ENCODE results near the gene USP20. TPM values are rescaled to one million over a fixed set of nuclear protein-coding genes. Genes with fewer than 3 reads are reported as not detected.
"Not testable (repeated sequence)": the region's sequence is repeated elsewhere in the genome, so short reads cannot be mapped to it uniquely, and the experiment has no call there.

USP20 gene
- total and polyA plus RNA-seq, 9 donors: 6.0 to 16.5 (median 13.9) TPM

DNA sequence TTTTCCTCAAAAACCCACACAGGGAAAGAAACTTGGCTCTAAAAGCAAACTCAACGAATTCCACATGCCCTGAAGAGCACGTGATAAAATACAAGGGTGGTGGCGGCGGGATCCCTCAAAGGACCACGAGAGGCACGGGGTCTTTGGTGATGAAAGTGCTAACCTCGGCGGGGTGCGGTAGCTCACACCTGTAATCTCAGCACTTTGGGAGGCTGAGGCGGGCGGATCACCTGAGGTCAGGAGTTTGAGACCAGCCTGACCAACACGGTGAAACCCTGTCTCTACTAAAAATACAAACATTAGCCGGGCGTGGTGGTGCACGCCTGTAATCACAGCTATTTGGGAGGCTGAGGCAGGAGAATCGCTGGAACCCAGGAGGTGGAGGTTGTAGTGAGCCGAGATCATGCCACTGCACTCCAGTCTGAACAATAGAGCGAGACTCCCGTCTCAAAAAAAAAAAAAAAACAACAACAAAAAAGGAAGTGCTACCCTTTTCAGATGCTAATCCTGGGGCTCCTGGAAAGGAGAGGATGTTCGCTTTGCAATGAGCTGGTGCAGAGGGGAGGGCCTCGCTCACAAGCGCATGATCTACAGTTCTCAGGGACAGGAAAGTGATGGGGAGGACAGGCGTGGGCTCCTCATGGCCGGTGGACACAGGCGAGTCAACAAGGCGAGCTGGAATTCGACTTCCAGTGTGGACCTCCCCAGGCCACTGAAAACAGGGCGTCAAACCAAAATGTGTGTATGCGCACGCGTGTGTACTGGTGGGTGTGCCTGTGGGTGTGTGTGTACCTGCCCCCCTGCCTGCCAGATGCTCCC is 54.1 kb downstream of the USP20 start:
- H3K9me3 ChIP-seq (replicated peaks; ENCODE audit: control insufficient read depth, low read depth, low read length): no peaks in the 10 kb centered on the region
- WGBS (ENCODE audit: insufficient coverage): 87% methylated on average over 15 of the region's 31 CpGs
- peak overlapping the region; percentile 7 for H3K27ac ChIP-seq (ENCODE audit: low read length)
- H3K27me3 ChIP-seq (ENCODE audit: control insufficient read depth, insufficient read depth, low read length): peaks cover 3% of the 10 kb centered on the region
- no peak for DNase-seq
- no peak overlapping the region for H3K4me3 ChIP-seq (ENCODE audit: low read length)
- H3K4me1 ChIP-seq (ENCODE audit: control insufficient read depth, insufficient read depth, low read length): peaks cover 39% of the 10 kb centered on the region
- peaks cover 19% of the 10 kb centered on the region for H3K36me3 ChIP-seq (ENCODE audit: control insufficient read depth, insufficient read depth, low read length)

DNA sequence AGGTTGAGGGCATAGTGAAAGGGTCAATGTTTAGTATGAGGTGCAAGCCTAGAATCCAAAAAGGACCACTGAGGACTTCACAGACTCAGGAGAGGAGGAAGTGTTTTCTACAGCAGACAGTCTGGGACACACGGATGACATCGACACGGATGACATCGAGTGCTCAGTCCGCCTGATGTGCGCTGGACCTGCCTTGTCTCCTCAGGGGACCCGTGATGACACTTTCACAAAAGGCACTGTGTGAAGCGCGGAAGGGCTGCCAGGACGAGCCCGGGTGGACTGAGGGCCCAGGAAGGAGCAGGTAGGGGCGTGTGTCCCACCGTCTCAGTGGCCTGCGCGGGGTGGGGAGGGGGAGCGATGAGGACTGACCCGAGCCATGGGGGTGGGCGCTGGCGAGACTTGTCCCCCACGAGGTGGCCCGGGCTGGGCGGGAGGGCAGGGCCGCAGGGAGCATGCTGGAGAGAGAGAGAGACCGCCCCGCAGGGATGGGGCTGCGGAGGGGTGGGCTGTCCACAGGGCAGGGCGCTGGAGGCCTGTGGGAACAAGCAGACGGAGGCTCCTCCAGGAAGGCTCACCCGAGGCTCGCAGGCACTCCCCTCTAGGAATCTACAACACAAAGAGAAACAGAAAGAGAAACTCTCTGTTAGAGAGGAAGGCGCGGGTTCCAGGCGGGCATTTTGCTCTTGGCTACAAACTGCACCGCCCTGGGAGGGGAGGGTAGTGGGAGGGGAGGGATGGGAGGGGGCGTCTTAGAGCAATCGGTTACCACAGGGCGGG is 54.9 kb downstream of the USP20 start:
- H3K27me3 ChIP-seq (ENCODE audit: control insufficient read depth, insufficient read depth, low read length): peaks cover 3% of the 10 kb centered on the region
- H3K4me1 ChIP-seq (ENCODE audit: control insufficient read depth, insufficient read depth, low read length): peaks cover 31% of the 10 kb centered on the region
- WGBS (ENCODE audit: insufficient coverage): 64% methylated on average over 30 of the region's 37 CpGs
- peak; percentile 38 for DNase-seq
- H3K36me3 ChIP-seq (ENCODE audit: control insufficient read depth, insufficient read depth, low read length): peaks cover 22% of the 10 kb centered on the region
- H3K9me3 ChIP-seq (replicated peaks; ENCODE audit: control insufficient read depth, low read depth, low read length): no peaks in the 10 kb centered on the region
- no peak overlapping the region for H3K4me3 ChIP-seq (ENCODE audit: low read length)
- peak overlapping the region; percentile 1 for H3K27ac ChIP-seq (ENCODE audit: low read length)

DNA sequence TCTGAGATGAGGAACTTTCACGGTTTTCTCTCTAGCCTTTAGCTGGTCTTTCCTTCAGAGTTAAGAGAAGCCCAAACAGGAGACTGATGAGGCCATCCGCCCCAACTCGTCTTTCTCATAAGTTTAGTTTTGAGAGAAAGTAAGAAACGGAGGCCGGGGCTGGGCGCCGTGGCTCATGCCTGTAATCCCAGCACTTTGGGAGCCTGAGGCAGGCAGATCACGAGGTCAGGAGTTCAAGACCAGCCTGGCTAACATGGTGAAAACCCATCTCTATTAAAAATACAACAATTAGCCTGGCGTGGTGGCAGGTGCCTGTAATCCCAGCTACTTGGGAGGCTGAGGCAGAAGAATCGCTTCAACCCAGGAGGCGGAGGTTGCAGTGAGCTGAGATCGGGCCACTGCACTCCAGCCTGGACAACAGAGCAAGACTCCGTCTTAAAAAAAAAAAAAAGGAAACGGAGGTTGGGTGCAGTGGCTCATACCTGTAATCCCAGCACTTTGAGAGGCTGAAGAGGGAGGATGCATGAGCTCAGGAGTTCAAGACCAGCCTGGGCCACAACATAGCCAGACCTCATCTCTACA is 55.6 kb downstream of the USP20 start:
- peaks cover 28% of the 10 kb centered on the region for H3K36me3 ChIP-seq (ENCODE audit: control insufficient read depth, insufficient read depth, low read length)
- 85% methylated on average over 5 of the region's 14 CpGs for WGBS (ENCODE audit: insufficient coverage)
- H3K27me3 ChIP-seq (ENCODE audit: control insufficient read depth, insufficient read depth, low read length); H3K4me3 ChIP-seq (ENCODE audit: low read length); H3K27ac ChIP-seq (ENCODE audit: low read length); H3K9me3 ChIP-seq (replicated peaks; ENCODE audit: control insufficient read depth, low read depth, low read length); DNase-seq: not testable (repeated sequence)
- H3K4me1 ChIP-seq (ENCODE audit: control insufficient read depth, insufficient read depth, low read length): peaks cover 24% of the 10 kb centered on the region

DNA sequence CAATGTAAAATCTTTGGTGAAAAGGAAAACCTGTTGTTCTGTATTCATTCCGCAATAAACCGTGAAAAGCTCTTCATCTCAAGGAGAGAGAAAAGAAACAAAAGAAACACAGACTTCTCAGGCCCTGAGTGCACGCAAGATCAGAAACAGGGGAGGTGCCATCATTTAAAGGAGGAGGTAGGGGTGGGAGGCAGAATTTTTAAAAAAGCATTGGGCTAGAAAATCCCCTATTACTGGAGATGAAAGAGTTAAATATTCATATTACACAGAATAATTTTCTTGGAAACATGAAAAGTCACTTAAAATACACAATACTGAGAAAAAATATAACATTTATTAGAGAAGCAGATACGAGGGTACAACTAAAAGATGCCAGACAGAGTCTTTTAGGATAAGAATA is 56.3 kb downstream of the USP20 start:
- H3K27me3 ChIP-seq (ENCODE audit: control insufficient read depth, insufficient read depth, low read length): no peaks in the 10 kb centered on the region
- H3K27ac ChIP-seq (ENCODE audit: low read length): no peak overlapping the region
- peaks cover 33% of the 10 kb centered on the region for H3K36me3 ChIP-seq (ENCODE audit: control insufficient read depth, insufficient read depth, low read length)
- DNase-seq: no peak
- peaks cover 17% of the 10 kb centered on the region for H3K4me1 ChIP-seq (ENCODE audit: control insufficient read depth, insufficient read depth, low read length)
- no peak overlapping the region for H3K4me3 ChIP-seq (ENCODE audit: low read length)
- no CpG with 5 or more reads among the region's 4 CpGs for WGBS (ENCODE audit: insufficient coverage)
- no peaks in the 10 kb centered on the region for H3K9me3 ChIP-seq (replicated peaks; ENCODE audit: control insufficient read depth, low read depth, low read length)

DNA sequence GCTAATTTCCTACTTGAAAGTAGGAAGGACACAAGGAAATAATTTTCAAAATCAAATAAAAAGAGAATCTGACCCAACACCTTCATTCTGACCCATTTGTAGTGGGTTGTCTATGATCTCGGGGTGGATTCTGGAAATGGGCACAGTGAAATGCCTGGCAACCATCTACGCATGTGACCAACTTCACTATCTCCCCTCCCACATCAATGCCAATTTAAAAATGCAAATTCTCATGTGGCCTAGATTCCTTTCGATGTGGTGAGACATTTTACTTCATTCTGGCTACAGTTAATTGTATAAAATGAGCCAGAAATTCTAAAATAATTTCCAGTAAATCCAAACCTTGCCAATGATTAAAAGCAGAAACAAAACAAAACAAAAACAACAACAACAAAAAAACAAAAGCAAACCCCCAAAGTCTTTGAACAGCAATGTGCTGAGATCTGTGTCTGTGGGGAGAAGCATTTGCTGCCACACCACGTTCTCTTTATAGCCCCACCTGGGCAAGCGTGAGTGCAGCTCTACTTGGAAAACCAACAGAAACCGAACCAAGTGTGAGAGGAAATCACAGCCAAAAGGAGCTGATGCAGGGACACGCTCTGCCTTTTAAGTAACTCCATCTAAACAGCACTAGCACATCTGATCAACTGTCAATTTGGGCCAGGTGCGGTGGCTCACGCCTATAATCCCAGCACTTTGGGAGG is 59.0 kb downstream of the USP20 start:
- H3K27ac ChIP-seq (ENCODE audit: low read length): no peak overlapping the region
- no peak overlapping the region for H3K4me3 ChIP-seq (ENCODE audit: low read length)
- H3K9me3 ChIP-seq (replicated peaks; ENCODE audit: control insufficient read depth, low read depth, low read length): no peaks in the 10 kb centered on the region
- no peaks in the 10 kb centered on the region for H3K4me1 ChIP-seq (ENCODE audit: control insufficient read depth, insufficient read depth, low read length)
- WGBS (ENCODE audit: insufficient coverage): 68% methylated on average over 6 of the region's 9 CpGs
- H3K27me3 ChIP-seq (ENCODE audit: control insufficient read depth, insufficient read depth, low read length): no peaks in the 10 kb centered on the region
- peaks cover 40% of the 10 kb centered on the region for H3K36me3 ChIP-seq (ENCODE audit: control insufficient read depth, insufficient read depth, low read length)
- DNase-seq: no peak

DNA sequence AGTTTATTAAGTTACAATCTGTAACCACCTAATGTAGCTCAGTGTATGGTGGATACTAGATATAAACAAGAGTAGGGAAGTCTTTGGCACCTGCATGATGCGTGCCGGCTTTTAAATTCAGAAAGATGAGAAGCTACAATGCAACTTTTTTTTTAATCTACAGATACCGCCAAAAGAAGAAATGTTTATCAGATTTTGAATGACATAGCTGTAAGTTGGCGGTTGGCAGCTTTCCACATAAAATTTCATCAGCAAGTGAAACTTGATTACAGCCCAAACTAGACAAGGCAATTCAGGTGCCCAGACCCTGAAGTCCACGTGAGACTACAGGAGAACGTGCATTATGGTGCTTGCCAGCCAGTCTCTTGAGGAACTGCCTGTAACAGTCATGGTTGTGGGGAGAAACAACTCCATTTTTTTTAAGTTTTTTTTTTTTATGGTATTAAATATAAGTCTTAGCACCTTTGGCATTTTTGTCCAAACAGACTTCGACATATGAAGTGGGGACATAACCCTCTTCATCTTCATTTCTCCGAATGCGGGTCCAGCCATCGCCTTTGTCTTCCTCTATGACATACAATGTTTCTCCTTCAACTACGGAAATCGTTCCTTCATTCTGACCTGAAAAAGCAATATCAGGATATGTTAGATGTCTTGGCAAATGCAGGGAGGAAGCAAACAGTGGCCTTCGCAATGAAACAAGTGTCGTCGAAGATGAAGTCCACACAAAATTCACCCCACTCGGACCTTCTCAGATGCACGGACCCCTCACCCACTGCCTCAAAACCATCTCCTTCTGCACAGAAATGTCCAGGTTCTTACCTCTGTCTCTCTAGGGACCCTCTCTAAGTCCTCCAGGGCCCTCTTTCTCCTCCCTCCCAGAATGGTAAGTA is 60.4 kb downstream of the USP20 start:
- H3K27ac ChIP-seq (ENCODE audit: low read length): no peak overlapping the region
- H3K4me1 ChIP-seq (ENCODE audit: control insufficient read depth, insufficient read depth, low read length): no peaks in the 10 kb centered on the region
- peaks cover 43% of the 10 kb centered on the region for H3K36me3 ChIP-seq (ENCODE audit: control insufficient read depth, insufficient read depth, low read length)
- H3K27me3 ChIP-seq (ENCODE audit: control insufficient read depth, insufficient read depth, low read length): no peaks in the 10 kb centered on the region
- WGBS (ENCODE audit: insufficient coverage): 95% methylated on average over 3 of the region's 17 CpGs
- no peak overlapping the region for H3K4me3 ChIP-seq (ENCODE audit: low read length)
- H3K9me3 ChIP-seq (replicated peaks; ENCODE audit: control insufficient read depth, low read depth, low read length): no peaks in the 10 kb centered on the region
- DNase-seq: no peak

DNA sequence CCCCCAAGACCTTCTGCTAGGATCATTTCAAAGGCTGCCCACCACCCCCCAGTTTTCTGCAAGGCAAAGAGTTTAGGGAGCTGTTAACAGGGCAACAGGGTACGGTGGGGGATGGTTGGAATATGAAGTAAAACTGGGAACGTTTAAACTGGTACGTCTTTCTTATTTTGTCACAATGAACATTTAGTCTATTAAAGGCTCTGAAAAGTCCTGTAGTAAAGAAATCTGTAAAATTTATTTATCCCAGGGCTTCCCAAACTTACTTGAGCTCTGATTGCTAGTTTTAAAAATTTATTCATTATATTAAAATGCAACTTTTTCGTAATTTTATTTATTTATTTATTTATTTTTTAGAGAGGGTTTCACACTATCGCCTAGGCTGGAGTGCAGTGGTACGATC is 62.0 kb downstream of the USP20 start:
- WGBS (ENCODE audit: insufficient coverage): 94% methylated on average over 2 of the region's 6 CpGs
- Histone ChIP-seq H3K27me3 (ENCODE audit: control insufficient read depth, insufficient read depth, low read length) (no peaks in the 10 kb centered on the region), H3K9me3 (replicated peaks; ENCODE audit: control insufficient read depth, low read depth, low read length) (no peaks in the 10 kb centered on the region), H3K4me3 (ENCODE audit: low read length) (no peak overlapping the region), H3K36me3 (ENCODE audit: control insufficient read depth, insufficient read depth, low read length) (peaks cover 57% of the 10 kb centered on the region), H3K27ac (ENCODE audit: low read length) (no peak overlapping the region), H3K4me1 (ENCODE audit: control insufficient read depth, insufficient read depth, low read length) (no peaks in the 10 kb centered on the region)
- DNase-seq: no peak

DNA sequence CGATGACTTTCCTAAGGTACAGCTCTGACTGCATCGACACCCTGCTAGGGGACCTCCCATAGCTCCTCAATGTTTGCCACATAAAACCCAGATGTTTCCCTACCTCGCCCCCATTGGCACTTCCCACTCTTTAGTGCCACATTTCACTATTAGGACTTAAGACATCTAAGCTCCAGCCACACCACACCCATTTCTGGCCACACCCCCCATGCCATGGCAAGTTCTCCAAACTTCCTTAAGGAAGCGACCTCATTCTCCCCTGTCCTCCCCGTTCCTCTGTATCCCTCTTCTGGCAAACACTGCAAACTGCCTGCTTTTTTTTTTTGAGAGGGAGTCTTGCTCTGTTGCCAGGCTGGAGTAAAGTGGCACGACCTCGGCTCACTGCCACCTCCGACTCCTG is 62.9 kb downstream of the USP20 start:
- H3K27me3 ChIP-seq (ENCODE audit: control insufficient read depth, insufficient read depth, low read length): no peaks in the 10 kb centered on the region
- no peaks in the 10 kb centered on the region for H3K9me3 ChIP-seq (replicated peaks; ENCODE audit: control insufficient read depth, low read depth, low read length)
- peaks cover 64% of the 10 kb centered on the region for H3K36me3 ChIP-seq (ENCODE audit: control insufficient read depth, insufficient read depth, low read length)
- no peaks in the 10 kb centered on the region for H3K4me1 ChIP-seq (ENCODE audit: control insufficient read depth, insufficient read depth, low read length)
- H3K27ac ChIP-seq (ENCODE audit: low read length): no peak overlapping the region
- DNase-seq: no peak
- H3K4me3 ChIP-seq (ENCODE audit: low read length): no peak overlapping the region
- 94% methylated on average over 6 of the region's 8 CpGs for WGBS (ENCODE audit: insufficient coverage)

DNA sequence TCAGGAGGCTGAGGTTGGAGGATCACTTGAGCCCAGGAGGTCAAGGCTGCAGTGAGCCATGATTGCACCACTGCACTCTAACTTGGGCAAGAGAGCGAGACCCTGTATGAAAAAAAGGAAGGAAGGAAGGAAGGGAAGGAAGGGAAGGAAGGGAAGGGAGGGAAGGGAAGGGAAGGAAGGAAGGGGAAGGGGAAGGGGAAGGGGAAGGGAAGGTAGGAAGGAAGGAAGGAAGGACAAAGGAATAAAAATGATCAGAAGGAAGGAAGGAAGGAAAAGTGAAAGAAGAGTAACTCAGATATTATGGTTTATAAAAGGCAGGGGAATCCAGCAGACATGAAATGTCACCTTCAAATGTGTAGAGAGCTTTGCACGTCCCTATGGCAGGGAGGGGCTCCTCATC is 64.4 kb downstream of the USP20 start:
- peaks cover 65% of the 10 kb centered on the region for H3K36me3 ChIP-seq (ENCODE audit: control insufficient read depth, insufficient read depth, low read length)

More for the DNA sequence above, 64.4 kb downstream of the USP20 start:
- WGBS (ENCODE audit: insufficient coverage): 81% methylated on average over 2 of the region's 2 CpGs
- Histone ChIP-seq H3K4me1 (ENCODE audit: control insufficient read depth, insufficient read depth, low read length) (no peaks in the 10 kb centered on the region), H3K9me3 (replicated peaks; ENCODE audit: control insufficient read depth, low read depth, low read length) (no peaks in the 10 kb centered on the region), H3K27ac (ENCODE audit: low read length) (no peak overlapping the region), H3K27me3 (ENCODE audit: control insufficient read depth, insufficient read depth, low read length) (no peaks in the 10 kb centered on the region), H3K4me3 (ENCODE audit: low read length) (no peak overlapping the region)
- DNase-seq: no peak

Measured in muscle of leg (tissue), 11 donors.